Activated T-cell treated with anti-CD3 and anti-CD28 coated beads, Interleukin-2, amount 50 U/mL, for 72 hours (primary cell): ENCODE results near the gene RASSF1. TPM values are rescaled to one million over a fixed set of nuclear protein-coding genes. Genes with fewer than 3 reads are reported as not detected.

Source experiments
- ATAC-seq, 2 donors: fragments of 150-1000 bp; cut with Tn5 transposase; replicated peaks in 1 of 2; 2 replicates each; pipeline ENCODE4 v1.10.0; 2021; ENCODE audit warnings: moderate library complexity in 2 of 2, mild to moderate bottlenecking in 1 of 2
- DNase-seq, 2 donors: peaks; one replicate each; pipeline ENCODE4 v3.0.0; 2021 to 2022; ENCODE audit warnings: mixed read lengths in 1 of 2
- H3K27ac Mint-ChIP-seq: one replicate; pipeline ENCODE4 v1.8.0; 2022; ENCODE audit warnings: mild to moderate bottlenecking, moderate library complexity, mixed read lengths
- H3K27me3 Mint-ChIP-seq: one replicate; pipeline ENCODE4 v1.8.0; 2022; ENCODE audit warnings: low read depth, mixed read lengths
- H3K36me3 Mint-ChIP-seq, 2 donors: one replicate each; pipeline ENCODE4 v1.8.0; 2022; ENCODE audit warnings: mixed read lengths in 2 of 2, mild to moderate bottlenecking in 1 of 2; ENCODE audit not compliant: insufficient read depth in 2 of 2
- H3K4me1 Mint-ChIP-seq: one replicate; pipeline ENCODE4 v1.8.0; 2022; ENCODE audit warnings: low read depth, mixed read lengths
- H3K4me3 Mint-ChIP-seq, 2 donors: one replicate each; pipeline ENCODE4 v1.8.0; 2022; ENCODE audit warnings: mild to moderate bottlenecking in 2 of 2, mixed read lengths in 2 of 2, moderate library complexity in 2 of 2
- H3K9me3 Mint-ChIP-seq, 2 donors: one replicate each; pipeline ENCODE4 v1.8.0; 2022; ENCODE audit warnings: mixed read lengths in 2 of 2
- total RNA-seq, 2 donors: library from RNA; stranded (reverse); gene quantifications; one replicate each; pipeline ENCODE4 v1.2.3, GENCODE V29; 2022

The RASSF1 gene
- total RNA-seq, 2 donors from 2014 or later: 51.4 to 61.6 TPM

DNA sequence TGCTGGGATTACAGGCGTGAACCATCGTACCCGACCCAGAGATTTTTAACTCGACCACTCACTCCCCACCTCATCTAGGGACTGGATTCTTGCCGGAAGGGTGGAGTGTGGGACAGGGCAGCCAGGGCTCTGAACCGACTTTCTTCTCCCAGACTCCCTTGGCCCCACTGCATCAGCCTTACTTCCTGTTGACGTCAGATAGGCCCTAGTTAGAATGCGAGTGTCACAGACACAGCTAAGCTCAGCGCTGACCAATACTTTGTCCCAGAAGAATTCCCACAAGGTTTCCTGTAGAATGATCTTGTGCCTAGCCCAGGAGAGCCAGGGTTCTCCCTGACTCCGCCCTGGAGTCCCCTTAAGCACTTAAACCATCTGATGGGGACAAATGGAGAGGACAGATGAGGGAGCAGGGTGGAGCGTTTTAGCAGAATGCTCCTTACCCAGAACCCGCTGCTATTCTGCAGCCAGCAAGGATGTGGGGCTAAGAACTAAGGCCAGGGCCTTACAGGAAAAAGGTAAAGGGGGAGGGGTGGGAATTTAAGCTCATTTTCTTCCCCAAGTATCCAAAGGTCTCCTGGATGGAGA is 6.8 kb downstream of the RASSF1 start:
- DNase-seq: no peak
- H3K36me3 Mint-ChIP-seq: peaks cover 21 to 22% of the 10 kb centered on the region in 2 donors
- no peak for ATAC-seq

DNA sequence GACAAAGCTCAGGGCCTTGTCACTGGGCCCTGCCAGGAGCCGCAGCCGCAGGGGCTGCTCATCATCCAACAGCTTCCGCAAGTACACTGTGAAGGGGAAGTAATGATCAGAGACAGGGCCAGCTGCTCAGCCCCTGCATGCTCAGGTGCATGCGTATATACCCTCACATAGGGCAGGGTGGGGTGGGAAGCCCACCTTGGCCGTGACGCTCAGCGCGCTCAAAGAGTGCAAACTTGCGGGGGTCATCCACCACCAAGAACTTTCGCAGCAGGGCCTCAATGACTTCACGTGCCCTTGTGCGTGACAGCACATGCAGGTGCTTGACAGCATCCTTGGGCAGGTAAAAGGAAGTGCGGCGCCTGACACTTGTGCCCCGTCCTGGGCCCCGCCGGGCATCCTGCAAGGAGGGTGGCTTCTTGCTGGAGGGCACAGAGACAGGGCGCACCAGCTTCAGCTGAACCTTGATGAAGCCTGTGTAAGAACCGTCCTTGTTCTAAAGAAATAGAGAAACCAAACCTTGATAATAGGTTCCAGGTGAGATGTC is 9.2 kb downstream of the RASSF1 start:
- ATAC-seq (no peak), DNase-seq (no peak)
- H3K4me3 Mint-ChIP-seq: no peak overlapping the region
- H3K27me3 Mint-ChIP-seq: no peaks in the 10 kb centered on the region
- H3K9me3 Mint-ChIP-seq: no peaks in the 10 kb centered on the region
- H3K4me1 Mint-ChIP-seq: peaks cover 49% of the 10 kb centered on the region
- peaks cover 11 to 15% of the 10 kb centered on the region in 2 donors for H3K36me3 Mint-ChIP-seq
- no peak overlapping the region for H3K27ac Mint-ChIP-seq

More for the DNA sequence above, 6.8 kb downstream of the RASSF1 start:
- Mint-ChIP-seq H3K27me3 (no peaks in the 10 kb centered on the region), H3K4me3 (peak overlapping the region; percentile 78 to 86), H3K9me3 (no peaks in the 10 kb centered on the region), H3K27ac (peak overlapping the region; percentile 88), H3K4me1 (peaks cover 45% of the 10 kb centered on the region)

DNA sequence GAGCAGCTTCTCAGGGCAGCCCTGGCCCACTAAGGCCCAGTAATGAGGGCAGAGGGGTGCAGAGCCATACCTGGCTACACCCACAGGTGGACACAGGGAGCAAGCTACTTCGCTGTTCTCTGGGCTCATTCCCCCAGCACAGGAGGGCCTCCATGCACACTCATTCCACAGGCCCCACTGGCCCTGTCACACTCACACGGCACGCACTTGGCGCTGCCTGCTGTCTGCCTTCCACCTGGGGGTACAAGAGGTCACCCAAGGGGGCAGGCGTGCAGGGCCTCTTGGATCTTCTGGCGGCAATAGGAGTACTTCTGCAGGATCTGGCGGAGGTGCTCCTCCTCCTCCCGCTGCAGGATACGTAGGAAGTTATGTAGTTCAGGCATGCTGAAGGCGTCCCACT is 10.3 kb downstream of the RASSF1 start:
- H3K9me3 Mint-ChIP-seq: no peaks in the 10 kb centered on the region
- H3K27ac Mint-ChIP-seq: no peak overlapping the region
- H3K36me3 Mint-ChIP-seq: peaks cover 7 to 11% of the 10 kb centered on the region in 2 donors
- H3K4me3 Mint-ChIP-seq: no peak overlapping the region
- H3K4me1 Mint-ChIP-seq: peaks cover 46% of the 10 kb centered on the region
- DNase-seq: no peak
- ATAC-seq: no peak
- no peaks in the 10 kb centered on the region for H3K27me3 Mint-ChIP-seq

DNA sequence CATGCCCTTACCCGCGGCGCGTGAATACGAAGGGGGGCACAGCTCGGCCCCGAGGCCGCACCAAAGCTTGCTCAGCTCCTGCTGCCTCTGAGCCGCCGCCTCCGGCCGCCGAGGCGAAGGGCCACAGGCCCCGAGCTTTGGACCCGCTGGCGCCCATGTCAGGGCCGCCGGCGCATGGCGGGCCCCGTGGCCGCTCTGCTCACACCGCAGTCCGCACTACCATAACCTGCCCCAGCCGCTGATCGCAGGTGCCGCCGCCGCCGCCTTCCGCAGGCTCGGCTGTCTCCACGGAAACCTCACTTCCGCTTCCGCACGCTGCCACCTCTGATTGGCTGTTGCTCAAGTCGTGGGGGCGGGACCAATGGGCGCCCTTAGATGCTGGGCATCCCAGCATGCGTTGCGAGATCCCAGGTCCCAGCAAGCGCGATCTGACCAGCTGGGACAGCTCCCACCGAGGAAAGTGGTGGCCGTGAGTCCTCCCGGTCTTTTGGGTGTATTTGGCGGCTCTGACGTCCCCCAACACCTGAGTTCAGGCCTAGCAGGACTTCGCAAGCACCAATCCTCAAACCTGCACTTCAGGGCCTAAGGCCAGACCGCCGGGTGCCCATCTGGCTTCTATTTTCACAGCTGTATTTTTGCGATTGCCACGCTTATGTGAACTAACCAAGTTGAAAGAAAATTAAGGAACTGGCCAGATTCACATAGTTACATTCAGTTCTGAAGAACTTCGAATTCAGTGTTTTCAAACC is 12.5 kb downstream of the RASSF1 start, which contains the start of gene TUSC2:
Gene TUSC2, minus strand, starts transcription at position 281 of the 749 bp plus-strand sequence. Its CDS starts 124 bp downstream, at position 157.
- ATAC-seq: peak; percentile 94 to 95
- Mint-ChIP-seq H3K4me1 (peaks cover 34% of the 10 kb centered on the region), H3K36me3 (peaks cover 4 to 7% of the 10 kb centered on the region in 2 donors), H3K4me3 (peak within 1 kb of the TSS; percentile 86 to 87), H3K27ac (peak within 1 kb of the TSS; percentile 89), H3K27me3 (no peaks in the 10 kb centered on the region), H3K9me3 (no peaks in the 10 kb centered on the region)
- peak; percentile 95 to 97 for DNase-seq

DNA sequence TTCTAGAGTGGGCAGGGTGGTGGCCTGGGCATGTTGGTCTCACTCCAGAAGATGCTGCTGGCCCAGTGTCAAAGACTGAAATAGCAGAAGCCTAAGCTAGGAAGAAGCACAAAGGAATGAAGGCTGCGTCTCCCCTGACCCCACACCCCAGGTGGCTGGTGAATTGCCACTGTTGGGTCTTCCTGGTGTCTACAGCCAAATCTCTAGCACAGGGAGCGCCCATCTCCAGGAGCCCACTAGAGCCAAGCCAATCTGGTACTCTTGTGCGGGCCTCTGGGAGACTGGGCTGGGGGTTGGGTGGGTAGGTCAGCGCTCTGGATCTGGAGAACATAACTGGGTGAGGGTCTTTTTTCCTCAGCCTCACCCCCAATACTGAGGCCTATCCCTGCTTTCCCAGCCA is 13.5 kb downstream of the RASSF1 start:
- no peak overlapping the region for H3K27ac Mint-ChIP-seq
- H3K27me3 Mint-ChIP-seq: no peaks in the 10 kb centered on the region
- H3K4me1 Mint-ChIP-seq: peaks cover 34% of the 10 kb centered on the region
- DNase-seq (no peak), ATAC-seq (no peak)
- peak overlapping the region; percentile 86 to 87 for H3K4me3 Mint-ChIP-seq
- H3K9me3 Mint-ChIP-seq: no peaks in the 10 kb centered on the region
- peaks cover 4 to 7% of the 10 kb centered on the region in 2 donors for H3K36me3 Mint-ChIP-seq

DNA sequence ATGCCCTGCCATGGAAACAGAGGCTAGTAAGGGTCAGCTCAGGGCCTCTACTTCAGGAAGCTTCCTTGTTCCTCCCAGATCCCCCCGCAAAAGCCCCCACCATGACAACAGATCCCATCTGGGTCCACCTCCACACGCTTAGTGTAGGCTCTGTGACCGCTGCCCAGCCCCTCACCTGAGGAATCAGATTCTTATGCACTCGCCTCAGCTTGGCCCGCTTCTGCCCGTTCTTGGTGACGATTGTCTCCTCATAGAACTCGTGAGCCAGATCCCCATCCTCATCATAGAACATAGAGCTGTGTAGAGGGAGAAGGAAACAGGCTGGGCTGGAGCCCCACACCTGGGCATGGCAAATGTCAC is 14.5 kb downstream of the RASSF1 start:
- H3K4me3 Mint-ChIP-seq: peak overlapping the region in 1 of 2 donors; percentile 86
- DNase-seq (no peak), ATAC-seq (no peak)
- no peak overlapping the region for H3K27ac Mint-ChIP-seq
- peaks cover 3% of the 10 kb centered on the region in 2 donors for H3K36me3 Mint-ChIP-seq
- no peaks in the 10 kb centered on the region for H3K9me3 Mint-ChIP-seq
- H3K4me1 Mint-ChIP-seq: peaks cover 34% of the 10 kb centered on the region
- H3K27me3 Mint-ChIP-seq: no peaks in the 10 kb centered on the region

DNA sequence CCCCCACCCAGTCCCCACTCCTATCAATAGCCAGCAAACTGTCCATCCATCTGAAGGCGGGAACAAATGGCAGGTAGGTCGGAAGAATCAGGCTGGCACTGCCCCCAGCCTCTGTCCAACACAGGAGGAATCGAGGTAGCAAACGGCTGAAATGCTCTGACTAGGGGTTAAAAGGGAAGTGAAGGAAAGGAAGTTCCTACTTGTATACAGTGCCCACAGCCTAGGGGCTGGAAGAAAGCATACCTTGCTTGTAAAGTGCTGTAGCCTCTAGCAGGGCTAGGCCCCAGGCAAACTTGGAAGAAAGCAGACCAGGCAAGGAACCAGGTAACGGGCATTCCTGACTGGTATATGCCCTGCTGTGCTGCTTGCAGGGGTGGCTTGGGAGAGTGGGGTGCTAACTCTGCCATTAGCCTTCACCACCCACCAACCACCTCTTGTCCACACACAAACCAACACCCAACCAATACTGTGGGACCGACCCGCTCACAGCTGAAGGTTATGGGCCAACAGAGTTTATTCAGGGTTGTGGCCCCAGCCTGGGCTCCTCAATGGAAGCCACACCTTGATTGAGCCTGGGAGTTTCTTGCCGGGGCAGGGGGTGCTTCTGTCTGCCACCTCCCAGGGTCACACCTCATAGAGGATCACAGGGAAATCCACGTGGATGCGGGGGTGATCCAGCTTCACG is 15.0 kb downstream of the RASSF1 start:
- no peaks in the 10 kb centered on the region for H3K27me3 Mint-ChIP-seq
- ATAC-seq (no peak), DNase-seq (no peak)
- H3K4me1 Mint-ChIP-seq: peaks cover 35% of the 10 kb centered on the region
- H3K36me3 Mint-ChIP-seq: peaks cover 1 to 2% of the 10 kb centered on the region in 2 donors
- no peak overlapping the region for H3K4me3 Mint-ChIP-seq
- H3K9me3 Mint-ChIP-seq: no peaks in the 10 kb centered on the region
- H3K27ac Mint-ChIP-seq: no peak overlapping the region

DNA sequence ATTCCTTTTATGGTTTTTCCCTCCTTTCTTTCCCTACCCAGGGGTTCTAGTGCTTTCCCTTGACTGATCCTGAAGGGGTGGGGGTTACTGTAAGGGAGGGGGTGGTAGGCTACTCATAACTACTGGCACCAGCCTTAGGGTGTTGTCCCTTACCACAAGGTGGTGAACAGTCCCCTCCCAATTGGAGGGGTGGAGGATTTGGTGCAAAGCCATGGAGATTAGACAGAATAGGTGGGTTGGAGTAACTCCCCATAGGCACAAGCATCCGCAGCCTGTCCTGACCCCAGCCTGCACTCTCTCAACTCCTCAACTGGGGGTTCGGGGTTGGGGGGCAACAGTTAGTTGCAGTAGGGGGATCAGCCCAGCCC is 15.5 kb downstream of the RASSF1 start:
- DNase-seq (no peak), ATAC-seq (no peak)
- no peaks in the 10 kb centered on the region for H3K9me3 Mint-ChIP-seq
- H3K4me3 Mint-ChIP-seq: no peak overlapping the region
- H3K27ac Mint-ChIP-seq: no peak overlapping the region
- peaks cover 40% of the 10 kb centered on the region for H3K4me1 Mint-ChIP-seq
- peaks cover 0 to under 1% of the 10 kb centered on the region in 2 donors for H3K36me3 Mint-ChIP-seq
- no peaks in the 10 kb centered on the region for H3K27me3 Mint-ChIP-seq

DNA sequence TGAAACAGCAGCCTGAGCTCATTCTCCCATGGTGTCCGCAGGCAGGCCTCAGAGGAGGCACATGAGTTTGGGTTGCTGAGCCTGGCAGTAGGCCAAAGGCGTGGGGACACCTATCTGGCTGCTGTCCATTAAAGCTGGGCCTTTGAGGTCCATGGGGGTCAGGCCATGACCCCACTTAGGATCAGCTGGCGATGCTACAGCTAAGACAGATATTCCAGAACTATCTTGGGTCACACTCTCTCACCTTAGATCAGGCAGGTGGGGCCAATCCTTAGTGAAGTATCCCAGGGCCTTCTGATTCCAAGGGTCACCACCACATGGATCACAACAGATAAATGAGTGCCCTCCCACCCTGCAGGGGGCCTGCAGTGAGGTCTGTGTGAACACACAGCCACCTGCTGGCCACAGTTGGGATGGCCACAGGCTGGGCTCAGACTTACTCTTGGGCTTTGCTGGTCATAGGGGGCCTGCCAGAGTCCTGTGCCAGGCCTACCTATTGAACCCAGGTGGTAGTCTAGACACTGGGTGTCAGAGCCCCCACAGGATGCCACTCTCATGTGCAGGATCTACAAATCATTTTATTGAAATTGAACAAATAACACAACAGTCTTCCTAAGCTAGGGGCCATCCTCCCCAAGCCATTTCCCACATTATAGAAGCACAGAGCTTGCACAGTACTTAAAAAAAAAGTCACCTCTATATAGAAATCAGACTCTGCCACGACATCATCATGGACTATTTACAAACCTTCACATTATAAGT is 16.1 kb downstream of the RASSF1 start:
- DNase-seq: peak; percentile 72 to 76
- Mint-ChIP-seq H3K4me3 (no peak overlapping the region), H3K9me3 (no peaks in the 10 kb centered on the region), H3K4me1 (peaks cover 46% of the 10 kb centered on the region), H3K27ac (no peak overlapping the region), H3K36me3 (no peaks in the 10 kb centered on the region), H3K27me3 (no peaks in the 10 kb centered on the region)
- ATAC-seq: peak; percentile 15 to 32

DNA sequence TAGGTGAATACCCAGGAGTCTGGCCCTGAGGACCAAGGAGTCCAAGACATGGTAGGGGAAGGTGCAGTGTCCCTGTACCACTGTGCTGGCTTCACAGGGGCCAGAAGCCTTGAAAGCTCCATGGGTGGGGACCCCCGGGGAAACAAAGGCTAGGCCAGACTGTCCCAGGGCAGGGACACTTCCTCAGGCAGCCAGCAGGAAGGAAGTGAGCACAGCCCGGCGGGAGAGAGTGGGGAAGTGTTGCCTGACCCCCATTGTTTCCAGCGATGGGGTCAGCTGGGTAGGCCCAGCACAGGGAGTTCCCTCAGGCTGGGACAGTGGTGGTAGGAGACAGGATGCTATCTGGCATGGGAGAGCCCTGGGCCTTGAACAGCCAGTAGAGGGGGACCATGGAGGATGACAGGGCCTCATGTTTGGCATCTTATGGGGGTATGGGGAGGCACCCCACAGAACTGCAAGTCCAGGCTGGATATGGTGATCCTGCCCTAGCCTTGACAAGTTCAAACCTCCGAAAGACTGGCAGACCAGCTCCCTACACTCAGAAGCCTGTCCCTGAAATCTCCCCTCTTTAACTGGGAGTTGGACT is 16.9 kb downstream of the RASSF1 start:
- peaks cover 51% of the 10 kb centered on the region for H3K4me1 Mint-ChIP-seq
- H3K4me3 Mint-ChIP-seq: no peak overlapping the region
- H3K36me3 Mint-ChIP-seq: no peaks in the 10 kb centered on the region
- DNase-seq (no peak), ATAC-seq (no peak)
- no peaks in the 10 kb centered on the region for H3K9me3 Mint-ChIP-seq
- H3K27me3 Mint-ChIP-seq: no peaks in the 10 kb centered on the region
- no peak overlapping the region for H3K27ac Mint-ChIP-seq

DNA sequence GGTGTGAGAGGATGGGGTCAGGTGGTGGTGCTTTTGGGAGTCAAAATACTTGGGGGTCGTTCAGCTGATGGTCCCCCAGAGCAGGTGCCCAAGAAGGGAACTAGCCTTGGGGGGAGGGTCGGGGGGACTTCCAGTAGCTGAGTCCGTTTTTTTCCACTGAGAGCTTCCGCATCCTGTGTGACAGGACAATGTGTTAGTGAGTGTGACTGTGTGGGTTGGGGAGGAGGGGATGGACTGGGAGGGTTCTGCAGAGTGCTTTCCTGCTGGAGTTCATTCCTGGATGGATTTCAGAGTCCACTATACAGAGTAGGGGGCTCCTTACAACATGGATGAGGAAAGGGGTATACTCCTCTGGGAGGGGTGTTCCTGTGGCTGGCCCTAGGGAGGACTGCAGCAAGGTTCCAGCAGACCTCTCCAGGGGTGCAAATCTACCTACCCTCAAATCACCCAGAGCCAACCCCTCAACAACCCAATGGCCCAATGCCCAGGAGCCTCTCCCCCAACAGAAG is 17.5 kb downstream of the RASSF1 start:
- ATAC-seq (no peak), DNase-seq (no peak)
- H3K27me3 Mint-ChIP-seq: no peaks in the 10 kb centered on the region

DNA sequence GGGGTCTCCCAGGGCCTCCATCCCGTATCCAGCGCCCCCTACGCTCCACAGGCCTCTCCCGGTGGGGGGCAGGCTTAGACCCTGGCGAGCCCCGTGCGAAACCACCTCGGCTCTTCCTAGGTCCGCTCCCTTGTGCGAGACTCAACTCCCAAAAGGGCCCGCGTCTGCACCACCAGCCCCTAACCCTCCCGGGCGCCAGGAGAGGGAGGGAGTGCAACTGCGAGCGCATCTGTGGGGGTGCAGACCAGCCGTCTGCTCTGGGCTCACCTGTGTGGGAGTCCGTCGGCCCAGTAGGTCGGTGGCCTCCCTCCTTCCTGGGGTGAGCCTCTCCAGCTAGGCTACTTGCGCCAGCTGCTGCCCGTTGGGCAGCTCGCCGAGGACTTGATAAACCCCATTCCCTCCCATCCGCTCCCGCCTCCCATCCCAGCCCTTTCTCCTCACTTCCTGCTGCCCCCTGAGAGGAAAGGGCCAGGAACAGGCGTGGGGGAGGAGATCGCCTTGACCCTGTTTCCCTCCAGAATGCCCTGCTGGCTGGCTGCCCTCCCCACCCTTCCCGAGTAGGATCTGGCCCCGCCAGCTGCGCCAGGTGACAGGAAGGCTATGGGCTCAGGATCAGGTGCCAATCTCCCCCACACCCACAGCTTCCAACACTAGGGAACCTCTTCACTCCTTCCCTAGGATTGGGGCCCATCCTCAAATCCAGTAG is 18.1 kb downstream of the RASSF1 start, which contains the start of gene HYAL2:
Gene HYAL2, minus strand, starts transcription at position 360 of the 706 bp plus-strand sequence. CDS start 2,256 bp downstream, outside the sequence.
- ATAC-seq (no peak), DNase-seq (no peak)
- no peaks in the 10 kb centered on the region for H3K36me3 Mint-ChIP-seq
- peaks cover 48% of the 10 kb centered on the region for H3K4me1 Mint-ChIP-seq
- H3K9me3 Mint-ChIP-seq: no peaks in the 10 kb centered on the region
- H3K27ac Mint-ChIP-seq: peak within 1 kb of the TSS; percentile 96
- H3K27me3 Mint-ChIP-seq: no peaks in the 10 kb centered on the region
- peak within 1 kb of the TSS; percentile 82 for H3K4me3 Mint-ChIP-seq

More for the DNA sequence above, 17.5 kb downstream of the RASSF1 start:
- H3K36me3 Mint-ChIP-seq: no peaks in the 10 kb centered on the region
- H3K9me3 Mint-ChIP-seq: no peaks in the 10 kb centered on the region
- no peak overlapping the region for H3K27ac Mint-ChIP-seq
- H3K4me1 Mint-ChIP-seq: peaks cover 49% of the 10 kb centered on the region
- peak overlapping the region in 1 of 2 donors; percentile 37 for H3K4me3 Mint-ChIP-seq
